Measurements from ENCODE around the gene GNG2. TPM values are rescaled to one million over a fixed set of nuclear protein-coding genes. Genes with fewer than 3 reads are reported as not detected.

GNG2 gene
- total RNA-seq, 3 donors from 2014 or later, result 9.9 to 52.2 (median 16.6) TPM

GRCh38 chr14:51954031-51954430 is 93.6 kb downstream of the GNG2 start:
- Histone ChIP-seq H3K4me1 (ENCODE audit: low read depth) (no peaks in the 10 kb centered on the region), H3K4me3 (no peak overlapping the region), H3K36me3 (ENCODE audit: low read depth) (no peaks in the 10 kb centered on the region), H3K9me3 (peaks cover 5% of the 10 kb centered on the region)
- intact Hi-C loops (cut with DNase I, micrococcal nuclease), result no loop called here
- ATAC-seq (no peak), DNase-seq (no peak)
- no peak for TF ChIP-seq CTCF (IDR thresholded peaks at IDR 0.05)

GRCh38 chr14:51954657-51955056 is 94.2 kb downstream of the GNG2 start:
- ATAC-seq (no peak), DNase-seq (no peak)
- no peak for TF ChIP-seq CTCF (IDR thresholded peaks at IDR 0.05)
- H3K4me1 ChIP-seq (ENCODE audit: low read depth), result no peaks in the 10 kb centered on the region
- H3K36me3 ChIP-seq (ENCODE audit: low read depth), result no peaks in the 10 kb centered on the region
- no peak overlapping the region for H3K4me3 ChIP-seq
- intact Hi-C loops (cut with DNase I, micrococcal nuclease), result no loop called here
- H3K9me3 ChIP-seq, result peaks cover 9% of the 10 kb centered on the region

- no peak for TF ChIP-seq CTCF (IDR thresholded peaks at IDR 0.05)
- intact Hi-C loops (cut with DNase I, micrococcal nuclease), result no loop called here
- Histone ChIP-seq H3K4me1 (ENCODE audit: low read depth) (no peaks in the 10 kb centered on the region), H3K4me3 (no peak overlapping the region), H3K36me3 (ENCODE audit: low read depth) (no peaks in the 10 kb centered on the region), H3K9me3 (peaks cover 9% of the 10 kb centered on the region)
- DNase-seq (no peak), ATAC-seq (no peak)
Observed at GRCh38 chr14:51957950-51958349, 97.5 kb downstream of the GNG2 start.

- ATAC-seq (no peak), DNase-seq (no peak)
- Histone ChIP-seq H3K4me1 (ENCODE audit: low read depth) (no peaks in the 10 kb centered on the region), H3K9me3 (peaks cover 9% of the 10 kb centered on the region), H3K4me3 (no peak overlapping the region), H3K36me3 (ENCODE audit: low read depth) (no peaks in the 10 kb centered on the region)
- intact Hi-C loops (cut with DNase I, micrococcal nuclease), result no loop called here
- TF ChIP-seq CTCF (IDR thresholded peaks at IDR 0.05), result no peak
Observed at GRCh38 chr14:51959928-51960327, 99.5 kb downstream of the GNG2 start.

- no peak for ATAC-seq
- Histone ChIP-seq H3K9me3 (peaks cover 9% of the 10 kb centered on the region), H3K4me1 (ENCODE audit: low read depth) (no peaks in the 10 kb centered on the region), H3K4me3 (no peak overlapping the region), H3K36me3 (ENCODE audit: low read depth) (no peaks in the 10 kb centered on the region)
- intact Hi-C loops (cut with DNase I, micrococcal nuclease), result no loop called here
- no peak for TF ChIP-seq CTCF (IDR thresholded peaks at IDR 0.05)
- DNase-seq, result no peak
Observed at GRCh38 chr14:51960866-51961265, 100.5 kb downstream of the GNG2 start.

GRCh38 chr14:51962711-51963110 is 102.3 kb downstream of the GNG2 start:
- Histone ChIP-seq H3K4me1 (ENCODE audit: low read depth) (no peaks in the 10 kb centered on the region), H3K36me3 (ENCODE audit: low read depth) (no peaks in the 10 kb centered on the region), H3K9me3 (peaks cover 9% of the 10 kb centered on the region), H3K4me3 (no peak overlapping the region)
- ATAC-seq (no peak), DNase-seq (no peak)
- TF ChIP-seq CTCF (IDR thresholded peaks at IDR 0.05), result no peak
- intact Hi-C loops (cut with DNase I, micrococcal nuclease), result no loop called here
